IMR-90 (cell line): ENCODE results near the gene MROH7. TPM values are rescaled to one million over a fixed set of nuclear protein-coding genes. Genes with fewer than 3 reads are reported as not detected.
A peak's percentile ranks its signal among the peaks of the same experiment; 100 is the strongest.

ENCODE experiments used
- ATAC-seq: fragments of 200-7000 bp; cut with Tn5 transposase; 2 replicates; pipeline ENCODE4 v1.9.1; 2020; ENCODE audit warnings: low read depth, mild to moderate bottlenecking, moderate library complexity
- BruUV-seq: library from RNA; stranded (reverse); fragments of 400-500 nt; replicated peaks from 2 replicates; lab custom pipeline; 2021; lab: Mats Ljungman, UMichigan
- CTCF ChIA-PET: fragments of 300-600 bp; formaldehyde crosslinking; extraction: SDS; loops from one replicate; lab custom pipeline; 2021; ENCODE audit warnings: antibody characterized with exemption; lab: Yijun Ruan, JAX
- POLR2A ChIA-PET: fragments of 300-600 bp; sonication (Branson Sonifier 250); formaldehyde crosslinking; loops from one replicate; lab custom pipeline; 2022; ENCODE audit warnings: antibody characterized with exemption; ENCODE audit not compliant: unreplicated experiment; lab: Charles Lee
- DNase-seq: peaks from one replicate; pipeline ENCODE4 v3.0.0; 2013
- H2AFZ ChIP-seq: replicated peaks from 2 replicates; pipeline ENCODE3; 2013; ENCODE audit warnings: low read length, mild to moderate bottlenecking; ENCODE audit not compliant: poor library complexity
- H2AK5ac ChIP-seq: 2 replicates; pipeline ENCODE4 v1.6.1; 2013; ENCODE audit warnings: low read depth, low read length, inconsistent platforms
- H2AK9ac ChIP-seq: replicated peaks from 2 replicates; pipeline ENCODE3; 2013; ENCODE audit warnings: mild to moderate bottlenecking, low read depth, low read length, moderate library complexity; ENCODE audit not compliant: poor library complexity
- H2BK120ac ChIP-seq: 2 replicates; pipeline ENCODE4 v1.6.1; 2013; ENCODE audit warnings: low read depth, low read length, inconsistent platforms
- H2BK15ac ChIP-seq: 3 replicates; pipeline ENCODE4 v1.6.1; 2013; ENCODE audit warnings: low read depth, low read length, inconsistent platforms
- H2BK20ac ChIP-seq: 2 replicates; pipeline ENCODE4 v1.6.1; 2013; ENCODE audit warnings: low read depth, mild to moderate bottlenecking, inconsistent platforms, low read length, moderate library complexity
- H2BK5ac ChIP-seq: 2 replicates; pipeline ENCODE4 v1.6.1; 2013; ENCODE audit warnings: mild to moderate bottlenecking, low read depth, low read length, inconsistent platforms; ENCODE audit not compliant: poor library complexity, severe bottlenecking
- H3K14ac ChIP-seq: replicated peaks from 2 replicates; pipeline ENCODE4 v1.6.1; 2013; ENCODE audit warnings: low read depth, low read length, inconsistent platforms
- H3K18ac ChIP-seq: 2 replicates; pipeline ENCODE4 v1.6.1; 2013; ENCODE audit warnings: low read depth, low read length, control low read depth
- H3K23ac ChIP-seq: 2 replicates; pipeline ENCODE4 v1.6.1; 2013; ENCODE audit warnings: low read depth, low read length, inconsistent platforms
- H3K27ac ChIP-seq: 2 replicates; pipeline ENCODE4 v1.5.1; 2013; ENCODE audit warnings: mild to moderate bottlenecking, control low read depth, low read length; ENCODE audit not compliant: insufficient read depth
- H3K27me3 ChIP-seq: 2 replicates; pipeline ENCODE4 v1.6.1; 2013; ENCODE audit warnings: low read length; ENCODE audit not compliant: control insufficient read depth, insufficient read depth
- H3K36me3 ChIP-seq: 2 replicates; pipeline ENCODE4 v1.6.1; 2013; ENCODE audit warnings: low read length, mixed read lengths; ENCODE audit not compliant: control insufficient read depth, insufficient read depth
- H3K4ac ChIP-seq: 2 replicates; pipeline ENCODE4 v1.6.1; 2013; ENCODE audit warnings: low read depth, low read length, inconsistent platforms
- H3K4me1 ChIP-seq: 2 replicates; pipeline ENCODE4 v1.6.1; 2013; ENCODE audit warnings: low read length, mixed read lengths; ENCODE audit not compliant: control insufficient read depth, insufficient read depth
- H3K4me2 ChIP-seq: 2 replicates; pipeline ENCODE4 v1.6.1; 2013; ENCODE audit warnings: low read depth, mild to moderate bottlenecking, control low read depth, low read length, moderate library complexity
- H3K4me3 ChIP-seq: 2 replicates; pipeline ENCODE4 v1.5.1; 2013; ENCODE audit warnings: low read depth, mild to moderate bottlenecking, control low read depth, low read length, moderate library complexity; ENCODE audit not compliant: insufficient read depth
- H3K56ac ChIP-seq: 2 replicates; pipeline ENCODE4 v1.6.1; 2013; ENCODE audit warnings: low read length, inconsistent platforms; ENCODE audit not compliant: insufficient read depth; ENCODE audit errors: extremely low read depth
- H3K79me1 ChIP-seq, 2 experiments: 2 replicates each; pipeline ENCODE4 v1.6.1; 2013; ENCODE audit warnings: low read length in 2 of 2, inconsistent platforms in 1 of 2, low read depth in 1 of 2
- H3K9ac ChIP-seq: 2 replicates; pipeline ENCODE4 v1.6.1; 2013; ENCODE audit warnings: low read depth, low read length, control low read depth
- H3K9me1 ChIP-seq: 2 replicates; pipeline ENCODE4 v1.6.1; 2013; ENCODE audit warnings: low read length, inconsistent platforms; ENCODE audit not compliant: insufficient read depth
- H3K9me3 ChIP-seq: 2 replicates; pipeline ENCODE4 v1.6.1; 2013; ENCODE audit warnings: low read length; ENCODE audit not compliant: control insufficient read depth, insufficient read depth
- H4K20me1 ChIP-seq: 2 replicates; pipeline ENCODE4 v1.6.1; 2013; ENCODE audit warnings: low read length, inconsistent platforms; ENCODE audit not compliant: insufficient read depth
- H4K5ac ChIP-seq: 2 replicates; pipeline ENCODE4 v1.6.1; 2013; ENCODE audit warnings: mild to moderate bottlenecking, low read depth, low read length, control low read depth
- H4K8ac ChIP-seq, 2 experiments: 2 replicates each; pipeline ENCODE4 v1.6.1; 2013; ENCODE audit warnings: low read depth in 2 of 2, low read length in 2 of 2, control low read depth in 1 of 2, inconsistent platforms in 1 of 2
- H4K91ac ChIP-seq: 2 replicates; pipeline ENCODE4 v1.6.1; 2013; ENCODE audit warnings: low read depth, low read length, inconsistent platforms; ENCODE audit not compliant: insufficient read depth
- BHLHE40 ChIP-seq: fragments of 150-350 bp; IDR thresholded peaks from 2 replicates; pipeline ENCODE4 v1.6.1; 2016; ENCODE audit warnings: mild to moderate bottlenecking, low read depth, low read length
- CEBPB ChIP-seq: IDR thresholded peaks from 2 replicates; pipeline ENCODE4 v1.6.1; 2012; ENCODE audit warnings: low read depth, low read length, improper control_type of control experiment
- CTCF ChIP-seq: conservative IDR thresholded peaks from 2 replicates; pipeline ENCODE4 v1.5.1; 2012; ENCODE audit warnings: mild to moderate bottlenecking, low read depth, low read length, improper control_type of control experiment
- ELK1 ChIP-seq: fragments of 150-350 bp; IDR thresholded peaks from 2 replicates; pipeline ENCODE4 v1.6.1; 2016; ENCODE audit warnings: low read depth, mild to moderate bottlenecking, low read length, moderate library complexity, borderline replicate concordance
- FOS ChIP-seq: fragments of 150-350 bp; IDR thresholded peaks from 2 replicates; pipeline ENCODE4 v1.6.1; 2016; ENCODE audit warnings: low read depth, low read length
- MAFK ChIP-seq: IDR thresholded peaks from 2 replicates; pipeline ENCODE4 v1.6.1; 2012; ENCODE audit warnings: low read depth, low read length, improper control_type of control experiment
- MAZ ChIP-seq: IDR thresholded peaks from 2 replicates; pipeline ENCODE4 v1.6.1; 2012; ENCODE audit warnings: low read depth, mild to moderate bottlenecking, low read length, improper control_type of control experiment, moderate library complexity, borderline replicate concordance
- MXI1 ChIP-seq: IDR thresholded peaks from 2 replicates; pipeline ENCODE4 v1.6.1; 2012; ENCODE audit warnings: low read depth, mild to moderate bottlenecking, low read length, moderate library complexity, borderline replicate concordance
- NFE2L2 ChIP-seq: fragments of 150-350 bp; IDR thresholded peaks from 2 replicates; pipeline ENCODE4 v1.6.1; 2016; ENCODE audit warnings: low read depth, mild to moderate bottlenecking, low read length
- POLR2A ChIP-seq: IDR thresholded peaks from 2 replicates; pipeline ENCODE4 v1.6.1; 2012; ENCODE audit warnings: mild to moderate bottlenecking, low read depth, low read length
- RAD21 ChIP-seq: IDR thresholded peaks from 2 replicates; pipeline ENCODE4 v1.6.1; 2012; ENCODE audit warnings: low read length, improper control_type of control experiment
- RCOR1 ChIP-seq: IDR thresholded peaks from 2 replicates; pipeline ENCODE4 v1.6.1; 2012; ENCODE audit warnings: mild to moderate bottlenecking, low read length, improper control_type of control experiment; ENCODE audit not compliant: insufficient replicate concordance
- RFX5 ChIP-seq: IDR thresholded peaks from 2 replicates; pipeline ENCODE4 v1.8.0; 2012; ENCODE audit warnings: low read depth, mild to moderate bottlenecking, low read length, moderate library complexity
- SMC3 ChIP-seq: fragments of 150-350 bp; IDR thresholded peaks from 2 replicates; pipeline ENCODE4 v1.6.1; 2016; ENCODE audit warnings: low read depth, mild to moderate bottlenecking, antibody characterized with exemption, low read length, moderate library complexity
- USF2 ChIP-seq: fragments of 150-350 bp; IDR thresholded peaks from 2 replicates; pipeline ENCODE4 v1.6.1; 2017; ENCODE audit warnings: mild to moderate bottlenecking, antibody characterized with exemption, low read length, low read depth
- WGBS, 2 experiments: methylation state at CpG; one replicate each; pipeline versions ENCODE4 v1.1.5 to v1.1.7; 2013; ENCODE audit warnings: missing lambda C conversion rate in 2 of 2; ENCODE audit not compliant: insufficient read length in 1 of 2; ENCODE audit errors: extremely low coverage in 2 of 2; 5-methylcytosine and 5-hydroxymethylcytosine counted together
- dilution Hi-C: fragments of 300-500 bp; cut with HindIII; formaldehyde crosslinking; loops from one replicate; pipeline ENCODE4 v1.14.3; 2018; ENCODE audit warnings: low sequenced_read_pairs; ENCODE audit not compliant: unreplicated experiment
- in situ Hi-C: fragments of 300-500 bp; cut with MboI; formaldehyde crosslinking; loops from 3 replicates; pipeline ENCODE4 v1.14.3; 2019; ENCODE audit warnings: low sequenced_read_pairs, inconsistent platforms, mixed read lengths
- intact Hi-C: fragments of 100-400 bp; cut with micrococcal nuclease; formaldehyde crosslinking; loops from 2 replicates; pipeline ENCODE4 v1.10.0; 2022
- polyA plus RNA-seq, 3 experiments: library from polyadenylated mRNA; depleted of rRNA; stranded (reverse); fragments of >200 nt; gene quantifications; 2 replicates each; pipeline ENCODE4 v1.2.3, GENCODE V29; 2012; ENCODE audit warnings: low replicate concordance in 1 of 3
- total RNA-seq: library from RNA; depleted of rRNA; stranded (reverse); fragments of >200 nt; gene quantifications from 2 replicates; pipeline ENCODE4 v1.2.3, GENCODE V29; 2012

Gene MROH7
- total and polyA plus RNA-seq, 2 of the 4 experiments (the other 2 are of a cell fraction) = not detected

- intact Hi-C loops (no loop called here), in situ Hi-C loops (no loop called here), dilution Hi-C loops (no loop called here)
- H2BK5ac ChIP-seq = no peak overlapping the region
- no peaks in the 10 kb centered on the region for H3K9me3 ChIP-seq
- H4K91ac ChIP-seq = no peak overlapping the region
- no peak overlapping the region for H3K23ac ChIP-seq
- no peak overlapping the region for H2BK20ac ChIP-seq
- H3K9me1 ChIP-seq = no peaks in the 10 kb centered on the region
- H3K4ac ChIP-seq = no peak overlapping the region
- no peak overlapping the region for H3K27ac ChIP-seq
- H2BK15ac ChIP-seq = no peak overlapping the region
- ATAC-seq (no peak), DNase-seq (no peak)
- H2AFZ ChIP-seq = no peak overlapping the region
- H3K4me1 ChIP-seq = no peaks in the 10 kb centered on the region; the same call in 1 of the 2 replicates
- no peak overlapping the region for H4K5ac ChIP-seq
- POLR2A ChIA-PET = no interaction called here
- H3K56ac ChIP-seq = no peak overlapping the region
- H3K14ac ChIP-seq = no peak overlapping the region
- H3K9ac ChIP-seq = no peak overlapping the region
- no peak overlapping the region for H3K4me2 ChIP-seq
- no peak overlapping the region for H2BK120ac ChIP-seq
- H3K27me3 ChIP-seq = peaks cover under 1% of the 10 kb centered on the region; the same call in 1 of the 2 replicates
- H3K4me3 ChIP-seq = no peak overlapping the region
- no TSS peak for BruUV-seq
- H2AK5ac ChIP-seq = no peak overlapping the region
- peak overlapping the region; percentile 25 for H2AK9ac ChIP-seq
- 0 out of 4 replicates have a peak, but pooled peaks cover 0 to 3% of the 10 kb centered on the region in 2 experiments for H3K79me1 ChIP-seq
- H4K8ac ChIP-seq = no peak overlapping the region
- no peak overlapping the region for H3K18ac ChIP-seq
- CTCF ChIA-PET = no interaction called here
- WGBS, 2 experiments = 93% methylated on average over 5 of the region's 12 CpGs; no CpG with 5 or more reads in 1 of the 2 experiments
- H4K20me1 ChIP-seq = 0 out of 2 replicates have a peak, but pooled peaks cover 3% of the 10 kb centered on the region
- peaks cover 27% of the 10 kb centered on the region for H3K36me3 ChIP-seq
- TF ChIP-seq RCOR1 (no peak), SMC3 (no peak), BHLHE40 (no peak), MXI1 (no peak), POLR2A (no peak), ELK1 (no peak), CTCF (no peak), CEBPB (no peak), NFE2L2 (no peak), MAFK (no peak), USF2 (no peak), RFX5 (no peak), RAD21 (no peak), MAZ (no peak), FOS (no peak)
Observed at GRCh38 chr1:54743416-54744226, 102.0 kb downstream of the MROH7 start.
